Measurements from ENCODE around the gene GRM8. TPM values are rescaled to one million over a fixed set of nuclear protein-coding genes. Genes with fewer than 3 reads are reported as not detected.

Gene GRM8
- total RNA-seq, 1 donor from 2014 or later = 0.30 TPM

DNA sequence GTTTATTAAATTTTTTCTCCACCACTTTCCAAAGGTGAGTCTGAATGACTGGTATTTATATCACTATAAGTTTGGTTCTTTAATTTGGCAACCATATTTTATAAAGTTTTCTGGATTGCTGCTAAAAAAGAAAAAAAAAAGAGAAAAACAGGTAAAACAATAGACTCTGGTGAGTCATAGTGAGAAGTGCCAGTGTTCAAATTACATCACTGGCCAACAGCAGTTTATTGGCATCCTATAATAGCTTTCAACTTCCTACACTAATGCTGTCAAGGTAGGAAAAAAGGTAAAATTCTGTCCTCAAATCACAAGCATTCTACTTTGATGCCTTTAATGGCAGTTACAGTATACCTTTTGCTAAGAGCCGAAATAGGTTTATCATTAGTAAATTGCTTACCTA, 808.8 kb downstream of the GRM8 start:
- intact Hi-C loops (cut with DNase I) = no loop called here

DNA sequence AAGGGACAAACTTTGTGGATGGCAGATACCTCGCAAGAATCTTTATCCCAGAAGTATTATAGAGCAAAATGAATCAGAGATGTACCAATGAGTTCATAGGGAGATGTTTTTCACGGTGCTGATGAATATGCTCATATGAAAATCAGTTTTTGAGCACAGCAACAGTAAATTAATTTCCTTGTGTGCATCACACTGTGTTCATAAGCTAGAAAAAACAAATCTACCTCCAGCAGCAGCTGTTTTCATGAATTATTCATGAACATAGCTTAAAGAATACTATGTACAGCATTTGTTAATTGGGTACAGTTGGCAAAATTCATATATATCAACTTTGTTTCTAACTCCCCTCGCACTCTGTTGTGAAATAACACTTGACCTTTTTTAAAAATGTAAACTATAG, 809.8 kb downstream of the GRM8 start:
- no peak for DNase-seq (ENCODE audit: low spot score)
- intact Hi-C loops (cut with DNase I) = no loop called here

More for the DNA sequence above, 808.8 kb downstream of the GRM8 start:
- DNase-seq (ENCODE audit: low spot score) = no peak

DNA sequence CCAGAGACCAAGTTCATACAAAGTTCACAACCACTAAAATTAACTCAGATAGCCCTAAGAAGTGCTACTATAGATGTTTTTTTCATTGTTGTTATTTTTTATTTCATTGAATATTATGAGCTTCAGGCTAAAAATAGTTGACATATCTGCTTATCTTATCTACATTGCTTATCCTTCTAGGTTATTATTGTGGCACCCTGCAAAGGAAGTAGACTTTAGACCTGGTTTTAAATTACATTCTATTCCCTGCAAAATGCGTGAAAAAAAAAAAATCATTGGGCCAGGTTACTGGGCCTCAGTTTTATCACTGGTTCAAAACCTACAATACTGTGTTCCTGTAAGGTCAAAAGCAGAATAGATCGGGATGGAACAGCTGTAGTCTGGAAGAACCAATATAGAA, 811.0 kb downstream of the GRM8 start:
- DNase-seq (ENCODE audit: low spot score) = no peak
- intact Hi-C loops (cut with DNase I) = no loop called here

DNA sequence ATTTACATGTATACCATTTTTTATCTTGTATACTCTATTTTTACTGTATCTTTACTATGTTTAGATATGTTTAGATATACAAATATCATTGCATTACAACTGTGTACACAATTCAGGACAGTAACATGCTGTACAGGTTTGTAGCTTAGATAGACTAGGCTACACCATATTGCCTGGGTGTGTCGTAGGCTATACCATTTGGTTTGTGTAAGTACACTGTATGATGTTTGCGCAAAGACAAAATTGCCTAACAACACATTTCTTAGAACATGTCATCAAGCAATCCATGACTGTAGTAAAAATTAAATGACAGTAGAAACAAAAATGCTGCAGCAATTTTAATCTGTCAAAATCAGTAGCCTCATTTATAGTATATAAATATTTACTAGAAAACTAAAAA, 812.2 kb downstream of the GRM8 start:
- intact Hi-C loops (cut with DNase I) = no loop called here
- DNase-seq (ENCODE audit: low spot score) = no peak

DNA sequence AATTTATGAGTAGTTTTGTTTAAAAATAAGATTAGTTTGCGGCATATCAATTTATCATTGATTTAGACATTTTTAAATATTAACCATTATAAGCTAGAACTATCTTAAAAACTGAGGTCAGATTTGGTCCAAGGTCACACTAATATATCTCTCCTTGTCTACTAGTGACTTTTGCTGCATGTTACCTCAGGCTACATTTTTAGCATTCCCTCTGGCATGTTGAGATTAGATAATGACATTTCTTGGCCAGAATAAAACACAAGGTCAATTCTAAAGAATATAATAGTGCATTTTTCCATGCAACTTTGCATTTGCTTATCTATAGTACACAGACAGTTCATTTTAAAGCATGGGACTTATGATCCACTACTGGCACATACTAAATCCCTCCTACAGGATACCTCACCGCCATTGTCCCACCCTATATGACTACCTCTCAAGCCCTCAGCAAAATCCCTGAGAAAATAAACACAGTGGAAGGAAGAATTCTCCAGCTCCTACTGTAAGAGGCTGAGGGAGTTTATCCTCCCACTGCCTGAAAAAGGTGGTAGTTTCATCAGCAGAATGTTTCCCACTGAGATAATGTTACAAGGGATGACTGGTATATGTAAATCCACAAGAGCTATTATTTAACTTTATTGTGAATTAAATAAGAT, 816.4 kb downstream of the GRM8 start:
- intact Hi-C loops (cut with DNase I) = no loop called here

DNA sequence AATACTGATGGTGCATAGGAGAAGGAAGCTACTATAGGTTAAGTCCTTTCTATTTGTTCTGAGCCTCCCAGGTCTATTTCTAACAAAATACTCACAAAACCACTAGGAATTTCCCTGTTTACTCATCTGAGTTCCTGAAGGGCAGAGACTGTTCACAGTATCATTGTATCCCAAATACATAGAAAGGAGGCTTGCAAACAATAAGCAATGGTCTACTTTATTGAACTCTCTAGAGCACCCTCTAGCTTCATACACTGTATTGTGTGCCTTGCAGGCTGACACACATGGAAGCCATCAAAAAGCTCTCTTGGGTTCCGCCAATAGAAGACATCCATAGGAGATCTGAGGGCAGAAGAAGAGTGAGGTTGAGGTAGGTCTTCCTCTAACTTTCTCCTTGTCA, 826.1 kb downstream of the GRM8 start:
- no peak for DNase-seq (ENCODE audit: low spot score)
- intact Hi-C loops (cut with DNase I) = no loop called here

More for the DNA sequence above, 816.4 kb downstream of the GRM8 start:
- no peak for DNase-seq (ENCODE audit: low spot score)

DNA sequence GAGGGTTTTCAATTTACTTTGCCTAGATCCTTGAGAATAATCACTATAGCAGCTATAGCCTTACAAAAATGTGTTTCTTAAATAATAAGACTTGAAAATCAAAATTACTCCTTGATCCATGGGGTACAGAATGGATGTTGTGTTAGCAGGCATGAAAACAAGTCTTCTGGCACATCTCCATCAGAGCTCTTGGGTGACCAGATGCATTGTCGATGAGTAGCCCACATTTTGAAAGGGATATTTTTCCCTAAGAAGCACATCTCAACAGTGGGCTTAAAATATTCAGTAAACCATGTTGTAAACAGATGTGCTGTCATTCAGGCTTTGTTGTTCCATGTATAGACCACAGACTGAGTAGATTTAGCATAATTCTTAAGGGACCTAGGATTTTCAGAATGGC, 827.8 kb downstream of the GRM8 start:
- DNase-seq (ENCODE audit: low spot score) = no peak
- intact Hi-C loops (cut with DNase I) = no loop called here

DNA sequence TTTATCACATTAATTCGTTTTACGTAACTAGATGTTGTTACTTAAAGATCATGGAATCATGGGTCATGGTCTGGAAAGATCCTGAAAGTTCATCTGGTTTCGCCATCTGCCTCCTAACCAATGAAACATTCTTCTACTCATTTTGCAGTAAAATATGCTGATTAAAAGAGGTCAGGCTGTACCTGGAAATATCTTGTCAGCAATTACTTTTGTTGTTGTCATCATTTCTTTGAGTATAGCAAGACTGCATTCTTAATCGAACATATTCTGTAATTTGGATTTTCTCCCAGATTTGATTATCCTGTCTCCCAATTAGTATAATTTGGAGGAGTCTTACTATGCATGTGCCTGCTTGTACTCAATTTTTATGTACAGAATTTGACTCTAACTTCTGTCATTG, 833.7 kb downstream of the GRM8 start:
- intact Hi-C loops (cut with DNase I) = no loop called here
- no peak for DNase-seq (ENCODE audit: low spot score)

DNA sequence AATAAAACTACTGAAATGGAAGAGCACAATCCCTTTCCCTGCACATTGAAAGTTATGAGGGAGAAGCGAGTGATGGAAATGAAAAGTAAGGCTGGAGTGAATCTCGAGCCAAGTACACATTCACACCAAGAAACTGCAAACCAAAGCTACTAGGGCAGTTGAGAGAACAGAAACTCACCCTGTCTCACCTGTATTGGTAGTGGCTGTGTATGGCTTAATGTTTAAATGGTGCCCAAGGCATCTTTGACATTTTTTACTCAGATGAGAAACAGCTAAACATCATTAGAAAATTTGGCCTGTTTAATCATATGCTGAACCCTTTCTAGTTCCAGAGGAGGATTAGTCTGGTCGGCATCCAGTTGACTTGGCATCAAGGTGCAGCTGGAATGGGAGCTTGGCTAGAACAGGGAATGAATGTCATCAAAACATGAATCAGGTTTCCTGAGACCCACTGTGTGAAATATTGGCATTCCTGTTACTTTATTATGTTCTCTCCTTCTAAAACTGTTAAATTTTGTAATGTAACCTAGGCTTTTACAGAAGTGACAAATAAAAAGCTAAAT, 840.8 kb downstream of the GRM8 start:
- DNase-seq (ENCODE audit: low spot score) = no peak
- intact Hi-C loops (cut with DNase I) = no loop called here

DNA sequence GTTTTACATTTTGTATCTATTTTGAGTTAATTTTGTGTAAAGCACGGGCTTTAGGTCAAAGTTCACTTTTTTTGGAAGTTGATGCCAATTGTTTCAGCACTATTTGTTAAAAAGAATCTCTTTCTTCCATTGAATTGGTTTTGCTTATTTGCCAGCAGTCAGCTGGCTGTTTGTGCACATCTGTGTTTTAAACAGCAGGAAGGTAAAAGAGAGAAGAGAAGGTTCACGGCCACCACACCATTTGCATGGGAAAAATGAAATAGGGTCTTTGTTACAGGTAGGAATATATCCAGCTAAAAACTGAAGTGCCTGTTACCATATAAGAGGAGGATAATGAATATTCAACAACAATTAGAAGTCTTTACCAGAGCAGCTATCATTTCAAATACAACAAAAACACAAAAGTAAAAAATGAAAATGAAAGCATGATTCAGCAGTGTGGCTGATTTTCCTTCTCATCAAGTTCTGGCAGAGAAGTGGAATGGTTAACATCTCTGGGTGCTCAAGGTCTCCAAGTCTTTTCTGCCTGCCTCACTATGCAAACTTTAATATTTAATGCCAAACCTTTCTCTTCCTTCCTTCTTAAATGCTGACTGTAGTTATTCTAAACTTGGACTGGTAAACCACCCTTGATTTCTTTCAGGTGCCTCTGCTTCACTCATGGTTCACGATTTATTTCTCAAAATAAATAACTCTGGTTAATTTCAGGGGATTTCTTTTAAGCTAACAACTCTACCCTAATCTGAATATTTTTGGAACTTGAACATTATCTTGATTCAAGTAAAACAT, 841.5 kb downstream of the GRM8 start:
- DNase-seq (ENCODE audit: low spot score) = no peak
- intact Hi-C loops (cut with DNase I) = no loop called here

DNA sequence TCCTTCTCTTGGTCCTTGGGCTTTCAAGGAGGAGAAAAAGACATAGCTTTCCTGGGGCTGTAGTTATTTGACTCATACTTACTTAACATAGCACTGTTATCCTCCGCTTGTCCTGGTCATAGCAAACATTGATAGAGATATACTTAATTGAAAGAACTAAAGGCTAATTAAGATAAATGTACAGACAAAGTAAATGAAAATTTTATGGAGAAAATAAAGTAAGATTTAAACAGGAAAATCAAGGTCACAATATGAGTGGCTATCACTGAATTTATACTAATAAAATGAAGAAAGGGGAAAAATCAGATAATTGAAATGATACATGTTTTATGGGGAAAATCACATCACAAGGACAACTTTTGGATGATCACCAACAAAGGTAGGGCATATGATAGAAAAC, 849.7 kb downstream of the GRM8 start:
- no peak for DNase-seq (ENCODE audit: low spot score)
- intact Hi-C loops (cut with DNase I) = no loop called here

DNA sequence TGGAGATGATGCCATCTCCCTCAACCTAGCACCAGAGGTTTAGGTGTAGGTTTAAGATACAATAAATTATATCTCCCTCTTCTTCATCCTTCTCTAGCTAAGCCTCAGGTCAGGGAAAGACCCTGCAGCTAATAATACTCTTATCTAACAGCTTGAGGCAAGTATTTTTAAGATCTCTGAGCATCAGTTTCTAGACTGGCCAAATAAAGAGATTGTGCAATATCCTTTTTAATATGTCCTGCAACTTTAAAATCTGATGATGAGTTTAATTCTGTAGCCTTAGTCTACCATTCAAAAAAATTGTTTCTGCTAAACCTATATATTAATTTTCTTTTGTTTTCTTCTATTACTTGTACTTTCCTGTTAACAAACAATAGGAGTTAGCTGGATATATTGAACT, 850.8 kb downstream of the GRM8 start:
- no peak for DNase-seq (ENCODE audit: low spot score)
- intact Hi-C loops (cut with DNase I) = no loop called here

DNA sequence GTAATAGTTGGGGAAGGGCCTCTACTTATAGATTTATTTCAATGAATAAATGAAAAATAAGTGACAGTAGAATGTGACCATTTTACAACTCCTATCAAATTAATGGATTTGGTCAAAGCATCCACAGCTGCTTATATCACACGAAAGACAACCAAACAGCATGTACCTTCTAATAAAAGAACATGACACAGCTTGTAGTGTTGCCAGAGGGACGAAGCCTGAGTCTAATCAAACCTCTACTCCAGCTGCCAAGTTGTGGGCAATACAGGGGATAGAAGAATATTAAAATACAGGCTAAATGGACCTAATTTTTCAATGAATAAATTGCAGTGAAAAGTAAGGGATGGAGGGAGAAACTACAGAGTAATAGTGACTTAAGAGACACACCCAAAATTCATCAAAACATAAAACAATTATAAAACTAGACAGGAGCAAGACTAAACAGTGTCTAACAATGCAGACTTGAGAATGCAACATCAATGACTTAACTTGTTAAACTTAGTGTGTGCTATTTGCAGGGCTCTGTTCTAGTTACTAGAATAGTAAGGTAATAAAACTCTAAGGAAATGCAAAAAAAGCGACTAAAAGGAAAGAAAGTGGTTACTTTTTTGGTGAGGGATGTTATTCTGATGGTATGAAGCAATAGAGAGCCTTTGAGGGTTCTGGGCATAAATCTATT, 853.8 kb downstream of the GRM8 start:
- intact Hi-C loops (cut with DNase I) = no loop called here
- no peak for DNase-seq (ENCODE audit: low spot score)

DNA sequence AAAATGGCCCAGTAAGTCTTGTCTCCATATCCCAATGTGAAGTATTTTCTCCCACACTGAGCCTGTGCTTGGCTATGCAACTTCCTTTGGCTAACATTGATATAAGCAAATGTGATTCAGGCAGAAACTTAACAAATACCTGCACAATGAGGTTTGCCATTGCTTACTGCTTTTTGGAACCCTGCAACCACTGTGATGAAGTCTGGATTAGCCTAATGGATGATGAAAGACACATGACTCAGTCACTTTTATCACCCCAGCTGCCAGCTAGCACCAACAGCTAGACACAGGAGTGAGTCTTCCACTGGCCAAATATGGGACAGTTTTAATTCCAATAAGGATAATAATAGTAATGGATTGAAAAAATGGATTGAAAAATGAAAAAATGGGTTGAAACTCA, 854.5 kb downstream of the GRM8 start:
- no peak for DNase-seq (ENCODE audit: low spot score)
- intact Hi-C loops (cut with DNase I) = no loop called here

DNA sequence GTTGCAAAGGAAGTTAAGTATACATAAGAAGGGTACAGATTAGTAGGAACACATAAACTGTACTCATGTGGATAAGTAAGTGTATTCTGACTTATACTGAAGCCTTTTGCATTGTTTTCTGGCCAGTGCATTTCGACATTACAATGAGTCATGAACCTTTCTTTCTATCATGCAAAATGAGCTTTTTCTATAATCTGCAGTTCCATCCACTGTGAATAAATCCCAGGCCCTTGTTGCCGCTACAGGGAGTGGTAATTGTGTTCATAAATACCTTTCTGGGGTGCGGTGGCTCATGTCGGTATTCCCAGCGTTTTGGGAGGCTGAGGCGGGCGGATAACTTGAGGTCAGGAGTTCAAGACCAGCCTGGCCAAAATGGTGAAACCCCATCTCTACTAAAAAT, 858.3 kb downstream of the GRM8 start:
- DNase-seq (ENCODE audit: low spot score) = no peak
- intact Hi-C loops (cut with DNase I) = no loop called here

Small RNAs within 50 kb of the gene (microRNA-seq; reads per million reads assigned to microRNA genes)
- gene MIR592 = not detected

Other genes with a start within 250 kb of the GRM8 start
- gene ZNF800, start 139.8 kb upstream of the GRM8 start, total RNA-seq = 26.3 TPM